Neural progenitor cell (in vitro differentiated cells): ENCODE results near the gene MED12L. TPM values are rescaled to one million over a fixed set of nuclear protein-coding genes. Genes with fewer than 3 reads are reported as not detected.
A peak's percentile ranks its signal among the peaks of the same experiment; 100 is the strongest.

Experiments used
- DNase-seq: peaks from one replicate; pipeline ENCODE4 v3.0.0-alpha.2; 2016; ENCODE audit warnings: low spot score
- H2AFZ ChIP-seq: fragments of 200-600 bp; sonication (generic); replicated peaks from 2 replicates; pipeline ENCODE4 v1.6.1; 2016; ENCODE audit warnings: antibody characterized with exemption
- H3F3A ChIP-seq: fragments of 200-600 bp; sonication (generic); 2 replicates; pipeline ENCODE4 v1.6.1; 2016; ENCODE audit warnings: antibody characterized with exemption, low read depth
- H3K27ac ChIP-seq: fragments of 200-600 bp; sonication (generic); 2 replicates; pipeline ENCODE4 v1.5.1; 2016; ENCODE audit warnings: mild to moderate bottlenecking
- H3K27me3 ChIP-seq: fragments of 200-600 bp; sonication (generic); 2 replicates; pipeline ENCODE4 v1.6.1; 2016; ENCODE audit warnings: mild to moderate bottlenecking, moderate library complexity
- H3K36me3 ChIP-seq: fragments of 200-600 bp; sonication (generic); 2 replicates; pipeline ENCODE4 v1.5.1; 2016
- H3K4me1 ChIP-seq: fragments of 200-600 bp; sonication (generic); 2 replicates; pipeline ENCODE4 v1.6.1; 2016; ENCODE audit warnings: mixed run types
- H3K4me2 ChIP-seq: fragments of 200-600 bp; sonication (generic); 2 replicates; pipeline ENCODE4 v1.6.1; 2016
- H3K4me3 ChIP-seq: fragments of 200-600 bp; sonication (generic); 2 replicates; pipeline ENCODE4 v1.5.1; 2016
- H3K79me2 ChIP-seq: fragments of 200-600 bp; sonication (generic); 2 replicates; pipeline ENCODE4 v1.6.1; 2016; ENCODE audit warnings: low read depth
- H3K9ac ChIP-seq: fragments of 200-600 bp; sonication (generic); 2 replicates; pipeline ENCODE4 v1.6.1; 2016
- H3K9me3 ChIP-seq: fragments of 200-600 bp; sonication (generic); 2 replicates; pipeline ENCODE4 v1.5.1; 2016; ENCODE audit warnings: low read depth
- H4K20me1 ChIP-seq: fragments of 200-600 bp; sonication (generic); 2 replicates; pipeline ENCODE4 v1.6.1; 2016; ENCODE audit warnings: low read depth
- H3K27ac Mint-ChIP-seq: 3 replicates; pipeline ENCODE4 v1.8.0; 2021; ENCODE audit warnings: mixed read lengths
- H3K27me3 Mint-ChIP-seq: 2 replicates; pipeline ENCODE4 v1.8.0; 2022; ENCODE audit warnings: low read depth, mild to moderate bottlenecking, inconsistent platforms, moderate library complexity, mixed read lengths; ENCODE audit not compliant: insufficient read depth
- H3K36me3 Mint-ChIP-seq: 3 replicates; pipeline ENCODE4 v1.8.0; 2021; ENCODE audit warnings: mixed read lengths
- H3K4me1 Mint-ChIP-seq: 3 replicates; pipeline ENCODE4 v1.8.0; 2021; ENCODE audit warnings: mixed read lengths
- H3K4me3 Mint-ChIP-seq: 3 replicates; pipeline ENCODE4 v1.8.0; 2021; ENCODE audit warnings: mild to moderate bottlenecking, moderate library complexity, mixed read lengths
- H3K9me3 Mint-ChIP-seq: 3 replicates; pipeline ENCODE4 v1.8.0; 2020; ENCODE audit warnings: mixed read lengths
- EZH2 ChIP-seq: fragments of 200-600 bp; sonication (generic); IDR thresholded peaks from 2 replicates; pipeline ENCODE4 v1.6.1; 2017; ENCODE audit warnings: antibody characterized with exemption, mild to moderate bottlenecking, moderate library complexity
- EZH2phosphoT487 ChIP-seq: fragments of 200-600 bp; sonication (generic); IDR thresholded peaks from 2 replicates; pipeline ENCODE4 v1.6.1; 2017; ENCODE audit warnings: antibody characterized with exemption
- total RNA-seq: library from RNA; depleted of rRNA; stranded (reverse); fragments of >200 nt; gene quantifications from 2 replicates; pipeline ENCODE4 v1.2.3, GENCODE V29; 2015; ENCODE audit warnings: low replicate concordance
- TF ChIP-seq, protein P1 (sequence below): fragments of 200-600 bp; sonication (generic); IDR thresholded peaks from 2 replicates; pipeline ENCODE4 v1.5.1; 2017; ENCODE audit warnings: antibody characterized with exemption, mild to moderate bottlenecking

The MED12L gene
- total RNA-seq, 1 donor from 2014 or later: 16.5 TPM

DNA sequence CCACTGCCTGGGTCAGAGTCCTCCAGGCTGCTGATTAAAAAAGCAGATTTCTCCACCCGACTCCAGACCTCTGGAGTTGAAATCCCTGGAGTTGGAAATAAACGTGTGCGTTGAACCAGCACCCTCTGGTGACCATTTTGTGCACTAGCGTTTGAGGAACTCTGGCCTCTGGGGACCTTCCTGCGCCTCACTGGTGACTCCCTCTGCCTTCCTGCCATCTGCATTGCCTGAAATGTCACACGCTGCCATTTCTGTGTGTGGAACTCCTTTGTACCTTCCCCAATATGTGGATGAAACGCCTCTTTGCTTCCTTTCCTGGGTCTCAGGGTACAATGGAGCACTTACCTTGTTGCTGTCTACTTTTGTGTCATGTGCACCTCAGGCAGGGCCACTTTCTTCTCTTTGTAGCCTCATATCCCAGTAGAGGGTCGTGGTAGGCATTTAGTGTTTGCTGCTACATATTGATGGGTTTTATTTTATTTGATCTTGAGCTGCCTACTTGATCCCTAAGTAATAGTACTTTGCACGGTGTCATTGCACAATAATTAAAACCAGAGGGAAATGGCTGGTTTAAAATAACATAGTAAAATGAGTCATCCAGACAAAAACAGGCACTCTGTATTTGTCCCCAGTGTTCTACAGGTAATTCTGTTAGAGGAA, 60.7 kb downstream of the MED12L start:
- no peaks in the 10 kb centered on the region for H3K9me3 ChIP-seq
- no peaks in the 10 kb centered on the region for H4K20me1 ChIP-seq
- H3F3A ChIP-seq: no peaks in the 10 kb centered on the region
- no peaks in the 10 kb centered on the region for H3K4me1 Mint-ChIP-seq
- no peaks in the 10 kb centered on the region for H3K9me3 Mint-ChIP-seq
- no peaks in the 10 kb centered on the region for H3K27me3 ChIP-seq
- H3K27ac ChIP-seq: no peak overlapping the region
- H2AFZ ChIP-seq: no peak overlapping the region
- no peak overlapping the region for H3K4me3 ChIP-seq
- peaks cover 2% of the 10 kb centered on the region for H3K4me1 ChIP-seq
- H3K9ac ChIP-seq: no peak overlapping the region
- no peaks in the 10 kb centered on the region for H3K36me3 ChIP-seq
- H3K27me3 Mint-ChIP-seq: peaks cover 5% of the 10 kb centered on the region
- peak; percentile 86 for DNase-seq
- no peaks in the 10 kb centered on the region for H3K79me2 ChIP-seq
- H3K27ac Mint-ChIP-seq: no peak overlapping the region
- no peak for TF ChIP-seq EZH2phosphoT487
- TF ChIP-seq, protein P1, sequence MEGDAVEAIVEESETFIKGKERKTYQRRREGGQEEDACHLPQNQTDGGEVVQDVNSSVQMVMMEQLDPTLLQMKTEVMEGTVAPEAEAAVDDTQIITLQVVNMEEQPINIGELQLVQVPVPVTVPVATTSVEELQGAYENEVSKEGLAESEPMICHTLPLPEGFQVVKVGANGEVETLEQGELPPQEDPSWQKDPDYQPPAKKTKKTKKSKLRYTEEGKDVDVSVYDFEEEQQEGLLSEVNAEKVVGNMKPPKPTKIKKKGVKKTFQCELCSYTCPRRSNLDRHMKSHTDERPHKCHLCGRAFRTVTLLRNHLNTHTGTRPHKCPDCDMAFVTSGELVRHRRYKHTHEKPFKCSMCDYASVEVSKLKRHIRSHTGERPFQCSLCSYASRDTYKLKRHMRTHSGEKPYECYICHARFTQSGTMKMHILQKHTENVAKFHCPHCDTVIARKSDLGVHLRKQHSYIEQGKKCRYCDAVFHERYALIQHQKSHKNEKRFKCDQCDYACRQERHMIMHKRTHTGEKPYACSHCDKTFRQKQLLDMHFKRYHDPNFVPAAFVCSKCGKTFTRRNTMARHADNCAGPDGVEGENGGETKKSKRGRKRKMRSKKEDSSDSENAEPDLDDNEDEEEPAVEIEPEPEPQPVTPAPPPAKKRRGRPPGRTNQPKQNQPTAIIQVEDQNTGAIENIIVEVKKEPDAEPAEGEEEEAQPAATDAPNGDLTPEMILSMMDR: peak; percentile 88
- peaks cover 4% of the 10 kb centered on the region for H3K36me3 Mint-ChIP-seq
- no peak overlapping the region for H3K4me3 Mint-ChIP-seq
- H3K4me2 ChIP-seq: no peak overlapping the region

DNA sequence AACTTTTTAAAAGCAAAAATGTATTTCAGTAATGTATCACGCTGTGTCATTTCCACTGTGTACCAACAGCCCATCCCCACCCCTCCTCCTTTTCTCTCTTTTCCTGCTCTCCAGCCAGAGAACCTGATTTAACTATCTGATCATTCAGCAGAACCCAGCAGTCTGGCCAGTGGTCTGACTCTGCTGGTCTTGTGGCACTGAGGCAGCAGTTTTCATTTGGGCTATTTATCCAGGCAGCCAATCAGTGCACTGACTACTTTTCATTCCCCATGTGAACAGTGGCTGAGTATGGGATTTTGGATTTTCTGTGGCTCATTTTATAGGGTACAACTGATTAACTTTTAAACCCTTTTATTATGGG, 61.2 kb downstream of the MED12L start:
- Mint-ChIP-seq H3K9me3 (no peaks in the 10 kb centered on the region), H3K4me1 (no peaks in the 10 kb centered on the region), H3K27me3 (peaks cover 5% of the 10 kb centered on the region), H3K4me3 (no peak overlapping the region), H3K27ac (no peak overlapping the region), H3K36me3 (peaks cover 7% of the 10 kb centered on the region)
- no peaks in the 10 kb centered on the region for H3K36me3 ChIP-seq
- H3K79me2 ChIP-seq: no peaks in the 10 kb centered on the region
- no peaks in the 10 kb centered on the region for H4K20me1 ChIP-seq
- H3K9me3 ChIP-seq: no peaks in the 10 kb centered on the region
- peaks cover 2% of the 10 kb centered on the region for H3K4me1 ChIP-seq
- no peaks in the 10 kb centered on the region for H3K27me3 ChIP-seq
- H3K27ac ChIP-seq: no peak overlapping the region
- H3K4me3 ChIP-seq: no peak overlapping the region
- no peak overlapping the region for H3K4me2 ChIP-seq
- TF ChIP-seq, protein P1: no peak
- no peak for TF ChIP-seq EZH2phosphoT487
- no peak for TF ChIP-seq EZH2
- H2AFZ ChIP-seq: no peak overlapping the region
- DNase-seq: no peak
- H3K9ac ChIP-seq: no peak overlapping the region
- no peaks in the 10 kb centered on the region for H3F3A ChIP-seq

DNA sequence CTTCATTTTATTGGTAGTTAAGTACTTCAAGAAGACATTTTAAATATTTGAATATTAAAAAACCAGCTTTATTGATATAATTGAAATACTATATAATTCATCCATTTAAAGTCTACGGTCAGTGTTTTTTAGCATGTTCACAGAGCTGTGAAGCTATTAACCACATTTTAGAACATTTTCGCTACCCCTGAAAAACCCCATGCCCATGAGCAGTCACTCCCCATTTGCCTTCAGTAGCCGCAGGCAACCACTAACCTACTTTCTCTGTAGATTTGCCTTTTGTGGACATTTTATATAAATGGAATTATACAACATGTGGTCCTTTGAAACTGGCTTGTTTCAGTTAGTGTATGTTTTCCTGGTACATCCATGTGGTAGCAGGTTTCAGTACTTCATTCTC, 61.8 kb downstream of the MED12L start:
- H3K4me3 Mint-ChIP-seq: no peak overlapping the region
- no peaks in the 10 kb centered on the region for H3K27me3 ChIP-seq
- no peaks in the 10 kb centered on the region for H3K9me3 Mint-ChIP-seq
- peaks cover 7% of the 10 kb centered on the region for H3K36me3 Mint-ChIP-seq
- H3F3A ChIP-seq: no peaks in the 10 kb centered on the region
- H3K4me1 ChIP-seq: peaks cover 2% of the 10 kb centered on the region
- no peaks in the 10 kb centered on the region for H3K36me3 ChIP-seq
- H3K4me1 Mint-ChIP-seq: no peaks in the 10 kb centered on the region
- H3K4me2 ChIP-seq: no peak overlapping the region
- H3K27ac ChIP-seq: no peak overlapping the region
- no peaks in the 10 kb centered on the region for H3K9me3 ChIP-seq
- no peak overlapping the region for H3K27ac Mint-ChIP-seq
- H3K79me2 ChIP-seq: no peaks in the 10 kb centered on the region
- H4K20me1 ChIP-seq: no peaks in the 10 kb centered on the region
- no peak for DNase-seq
- no peak overlapping the region for H3K9ac ChIP-seq
- TF ChIP-seq EZH2phosphoT487 (no peak), EZH2 (no peak)
- TF ChIP-seq, protein P1: no peak
- H2AFZ ChIP-seq: no peak overlapping the region
- H3K27me3 Mint-ChIP-seq: peaks cover 5% of the 10 kb centered on the region
- no peak overlapping the region for H3K4me3 ChIP-seq
